PC-9 (cell line): ENCODE measurements around the gene C19orf44.

Experiments used
- EZH2 ChIP-seq: fragments of 200-600 bp; sonication (generic); IDR thresholded peaks from 2 replicates; pipeline ENCODE4 v1.8.0; 2017; ENCODE audit warnings: antibody characterized with exemption, low read depth
- TF ChIP-seq, protein P1 (sequence below): fragments of 200-600 bp; sonication (generic); conservative IDR thresholded peaks from 2 replicates; pipeline ENCODE4 v1.6.1; 2017; ENCODE audit warnings: mixed run types, antibody characterized with exemption, mild to moderate bottlenecking, moderate library complexity

DNA sequence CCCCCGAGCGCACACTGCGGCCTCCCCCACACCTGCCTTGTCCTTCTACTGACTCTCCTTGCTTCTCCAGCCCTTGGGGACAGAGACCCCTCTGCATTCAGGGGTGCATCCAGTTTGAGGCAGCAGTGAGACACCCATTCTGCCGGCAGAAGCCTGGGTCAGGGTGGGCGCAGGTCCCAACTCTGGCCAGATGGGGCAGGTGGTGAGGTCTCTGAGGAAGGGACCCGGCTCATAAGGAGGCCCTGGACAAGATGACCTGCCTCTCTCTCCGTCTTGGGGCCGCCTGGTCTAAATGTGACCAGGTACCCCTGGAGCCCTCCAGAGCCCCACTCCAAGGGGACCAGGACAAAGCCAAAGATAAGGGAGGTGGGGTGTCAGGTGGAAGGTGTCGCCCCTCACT, 39.9 kb downstream of the C19orf44 start:
- TF ChIP-seq, protein P1, sequence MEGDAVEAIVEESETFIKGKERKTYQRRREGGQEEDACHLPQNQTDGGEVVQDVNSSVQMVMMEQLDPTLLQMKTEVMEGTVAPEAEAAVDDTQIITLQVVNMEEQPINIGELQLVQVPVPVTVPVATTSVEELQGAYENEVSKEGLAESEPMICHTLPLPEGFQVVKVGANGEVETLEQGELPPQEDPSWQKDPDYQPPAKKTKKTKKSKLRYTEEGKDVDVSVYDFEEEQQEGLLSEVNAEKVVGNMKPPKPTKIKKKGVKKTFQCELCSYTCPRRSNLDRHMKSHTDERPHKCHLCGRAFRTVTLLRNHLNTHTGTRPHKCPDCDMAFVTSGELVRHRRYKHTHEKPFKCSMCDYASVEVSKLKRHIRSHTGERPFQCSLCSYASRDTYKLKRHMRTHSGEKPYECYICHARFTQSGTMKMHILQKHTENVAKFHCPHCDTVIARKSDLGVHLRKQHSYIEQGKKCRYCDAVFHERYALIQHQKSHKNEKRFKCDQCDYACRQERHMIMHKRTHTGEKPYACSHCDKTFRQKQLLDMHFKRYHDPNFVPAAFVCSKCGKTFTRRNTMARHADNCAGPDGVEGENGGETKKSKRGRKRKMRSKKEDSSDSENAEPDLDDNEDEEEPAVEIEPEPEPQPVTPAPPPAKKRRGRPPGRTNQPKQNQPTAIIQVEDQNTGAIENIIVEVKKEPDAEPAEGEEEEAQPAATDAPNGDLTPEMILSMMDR: no peak
- no peak for TF ChIP-seq EZH2
